Measurements from ENCODE around the gene SPTBN1.

DNA sequence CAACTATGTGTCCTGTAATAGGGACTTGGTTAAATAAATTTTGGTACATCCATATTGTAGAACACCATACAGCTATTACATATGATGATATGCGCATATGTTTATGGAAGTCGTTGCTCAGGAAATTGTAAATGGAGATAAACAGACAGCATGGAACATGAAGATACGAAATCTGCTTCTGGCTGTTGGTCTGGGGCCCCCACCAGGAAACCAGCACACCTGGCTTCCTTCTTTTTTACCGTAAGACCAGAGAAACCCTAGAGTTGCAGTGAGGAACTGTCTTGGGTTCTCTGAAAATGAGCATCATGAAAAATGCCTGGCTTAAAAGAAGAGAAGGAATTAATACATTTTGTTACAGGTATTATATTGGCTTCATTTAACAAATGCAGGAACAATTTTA is 40.8 kb downstream of the SPTBN1 start:
- no peak for TF ChIP-seq POLR2A (IDR thresholded peaks at IDR 0.05)
- TF ChIP-seq, protein P1, sequence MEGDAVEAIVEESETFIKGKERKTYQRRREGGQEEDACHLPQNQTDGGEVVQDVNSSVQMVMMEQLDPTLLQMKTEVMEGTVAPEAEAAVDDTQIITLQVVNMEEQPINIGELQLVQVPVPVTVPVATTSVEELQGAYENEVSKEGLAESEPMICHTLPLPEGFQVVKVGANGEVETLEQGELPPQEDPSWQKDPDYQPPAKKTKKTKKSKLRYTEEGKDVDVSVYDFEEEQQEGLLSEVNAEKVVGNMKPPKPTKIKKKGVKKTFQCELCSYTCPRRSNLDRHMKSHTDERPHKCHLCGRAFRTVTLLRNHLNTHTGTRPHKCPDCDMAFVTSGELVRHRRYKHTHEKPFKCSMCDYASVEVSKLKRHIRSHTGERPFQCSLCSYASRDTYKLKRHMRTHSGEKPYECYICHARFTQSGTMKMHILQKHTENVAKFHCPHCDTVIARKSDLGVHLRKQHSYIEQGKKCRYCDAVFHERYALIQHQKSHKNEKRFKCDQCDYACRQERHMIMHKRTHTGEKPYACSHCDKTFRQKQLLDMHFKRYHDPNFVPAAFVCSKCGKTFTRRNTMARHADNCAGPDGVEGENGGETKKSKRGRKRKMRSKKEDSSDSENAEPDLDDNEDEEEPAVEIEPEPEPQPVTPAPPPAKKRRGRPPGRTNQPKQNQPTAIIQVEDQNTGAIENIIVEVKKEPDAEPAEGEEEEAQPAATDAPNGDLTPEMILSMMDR (IDR thresholded peaks at IDR 0.05): no peak
